Thymus (tissue), 11 donors: ENCODE measurements around the gene GPR146. TPM values are rescaled to one million over a fixed set of nuclear protein-coding genes. Genes with fewer than 3 reads are reported as not detected.

ENCODE experiments used
- DNase-seq, 9 donors: peaks; one replicate each; pipeline ENCODE4 v3.0.0-alpha.2; 2013; ENCODE audit warnings: low spot score in 9 of 9, low read depth in 6 of 9, missing footprints in 1 of 9
- H3K27ac ChIP-seq, 2 donors: one replicate each; pipeline ENCODE4 v1.5.1; 2013; ENCODE audit warnings: control low read depth in 1 of 2, low read depth in 1 of 2, low read length in 1 of 2, mild to moderate bottlenecking in 1 of 2, moderate library complexity in 1 of 2
- H3K27me3 ChIP-seq, 2 donors: one replicate each; pipeline ENCODE4 v1.5.1; 2013; ENCODE audit warnings: low read length in 1 of 2; ENCODE audit not compliant: control insufficient read depth in 2 of 2, insufficient read depth in 1 of 2
- H3K36me3 ChIP-seq, 2 donors: one replicate each; pipeline ENCODE4 v1.5.1; 2013; ENCODE audit warnings: low read length in 1 of 2, mild to moderate bottlenecking in 1 of 2, moderate library complexity in 1 of 2; ENCODE audit not compliant: control insufficient read depth in 2 of 2, insufficient read depth in 2 of 2
- H3K4me1 ChIP-seq, 2 donors: one replicate each; pipeline ENCODE4 v1.5.1; 2013; ENCODE audit warnings: low read length in 2 of 2; ENCODE audit not compliant: control insufficient read depth in 2 of 2, insufficient read depth in 2 of 2
- H3K4me3 ChIP-seq, 2 donors: one replicate each; pipeline ENCODE4 v1.5.1; 2013; ENCODE audit warnings: low read length in 2 of 2, control low read depth in 1 of 2, mild to moderate bottlenecking in 1 of 2
- H3K9me3 ChIP-seq, 2 donors: one replicate each; pipeline ENCODE4 v1.5.1; 2013; ENCODE audit warnings: low read length in 1 of 2, mild to moderate bottlenecking in 1 of 2; ENCODE audit not compliant: control insufficient read depth in 2 of 2, insufficient read depth in 1 of 2
- WGBS: extraction: QIAGEN DNeasy Blood & Tissue Kit; methylation state at CpG from one replicate; pipeline ENCODE4 v1.1.7; 2013; 5-methylcytosine and 5-hydroxymethylcytosine counted together
- polyA plus RNA-seq: library from polyadenylated mRNA; stranded (reverse); fragments of 200-250 nt; gene quantifications from one replicate; pipeline ENCODE4 v1.2.3, GENCODE V29; 2013
- total RNA-seq: library from RNA; stranded (reverse); fragments of 120-200 nt; gene quantifications from one replicate; pipeline ENCODE4 v1.2.4, GENCODE V29; 2013
- donor health status: healthy.

GPR146 gene
- total and polyA plus RNA-seq, 2 donors = 2.7 to 12.6 TPM

- H3K4me3 ChIP-seq = no peak overlapping the region
- H3K9me3 ChIP-seq = no peaks in the 10 kb centered on the region
- peaks cover 8 to 19% of the 10 kb centered on the region in 2 donors for H3K4me1 ChIP-seq
- H3K27me3 ChIP-seq = peaks cover 2% of the 10 kb centered on the region in 2 donors
- H3K27ac ChIP-seq = no peak overlapping the region
- H3K36me3 ChIP-seq = no peaks in the 10 kb centered on the region
- 91% methylated on average over 28 of the region's 28 CpGs for WGBS
- DNase-seq = no peak
These were observed 46.6 kb downstream of the GPR146 start for GRCh38 chr7:1090686-1091643.

- 98% methylated on average over 18 of the region's 18 CpGs for WGBS
- H3K27me3 ChIP-seq = peaks cover 2% of the 10 kb centered on the region in 2 donors
- no peak for DNase-seq
- no peaks in the 10 kb centered on the region for H3K9me3 ChIP-seq
- peaks cover 5 to 20% of the 10 kb centered on the region in 2 donors for H3K4me1 ChIP-seq
- no peaks in the 10 kb centered on the region for H3K36me3 ChIP-seq
- no peak overlapping the region for H3K27ac ChIP-seq
- H3K4me3 ChIP-seq = no peak overlapping the region
These were observed 47.3 kb downstream of the GPR146 start for GRCh38 chr7:1091644-1092027.

GRCh38 chr7:1092161-1092632 lies 47.9 kb downstream of the GPR146 start:
- no peak overlapping the region for H3K27ac ChIP-seq
- H3K36me3 ChIP-seq = no peaks in the 10 kb centered on the region
- H3K27me3 ChIP-seq = peaks cover 2% of the 10 kb centered on the region in 2 donors
- no peak for DNase-seq
- no peaks in the 10 kb centered on the region for H3K9me3 ChIP-seq
- WGBS = 99% methylated on average over 40 of the region's 40 CpGs
- no peak overlapping the region for H3K4me3 ChIP-seq
- peaks cover 0 to 17% of the 10 kb centered on the region in 2 donors for H3K4me1 ChIP-seq

- H3K9me3 ChIP-seq = no peaks in the 10 kb centered on the region
- H3K36me3 ChIP-seq = no peaks in the 10 kb centered on the region
- WGBS = 96% methylated on average over 40 of the region's 40 CpGs
- peaks cover 0 to 12% of the 10 kb centered on the region in 2 donors for H3K4me1 ChIP-seq
- peaks cover under 1 to 2% of the 10 kb centered on the region in 2 donors for H3K27me3 ChIP-seq
- DNase-seq = no peak
- H3K27ac ChIP-seq = no peak overlapping the region
- no peak overlapping the region for H3K4me3 ChIP-seq
These were observed 48.6 kb downstream of the GPR146 start for GRCh38 chr7:1092806-1093501.

GRCh38 chr7:1093502-1093843 lies 49.1 kb downstream of the GPR146 start:
- no peak overlapping the region for H3K27ac ChIP-seq
- no peaks in the 10 kb centered on the region for H3K36me3 ChIP-seq
- peaks cover 0 to 10% of the 10 kb centered on the region in 2 donors for H3K4me1 ChIP-seq
- peaks cover 0 to 1% of the 10 kb centered on the region in 2 donors for H3K9me3 ChIP-seq
- H3K27me3 ChIP-seq = peaks cover 0 to 2% of the 10 kb centered on the region in 2 donors
- WGBS = 94% methylated on average over 14 of the region's 14 CpGs
- DNase-seq = no peak
- H3K4me3 ChIP-seq = no peak overlapping the region

GRCh38 chr7:1093916-1094508 lies 49.7 kb downstream of the GPR146 start:
- H3K27ac ChIP-seq = no peak overlapping the region
- no peak overlapping the region for H3K4me3 ChIP-seq
- peaks cover 0 to 10% of the 10 kb centered on the region in 2 donors for H3K4me1 ChIP-seq
- no peaks in the 10 kb centered on the region for H3K27me3 ChIP-seq
- peaks cover 0 to 1% of the 10 kb centered on the region in 2 donors for H3K9me3 ChIP-seq
- DNase-seq = no peak
- H3K36me3 ChIP-seq = no peaks in the 10 kb centered on the region
- 97% methylated on average over 20 of the region's 20 CpGs for WGBS

GRCh38 chr7:1094870-1095269 lies 50.5 kb downstream of the GPR146 start:
- no peaks in the 10 kb centered on the region for H3K27me3 ChIP-seq
- no peak overlapping the region for H3K27ac ChIP-seq
- H3K4me3 ChIP-seq = no peak overlapping the region
- no peaks in the 10 kb centered on the region for H3K36me3 ChIP-seq
- no peak for DNase-seq
- peaks cover 0 to 1% of the 10 kb centered on the region in 2 donors for H3K9me3 ChIP-seq
- WGBS = 97% methylated on average over 14 of the region's 14 CpGs
- H3K4me1 ChIP-seq = peaks cover 0 to 10% of the 10 kb centered on the region in 2 donors

GRCh38 chr7:1095621-1096155 lies 51.3 kb downstream of the GPR146 start:
- H3K36me3 ChIP-seq = no peaks in the 10 kb centered on the region
- H3K9me3 ChIP-seq = peaks cover 0 to 1% of the 10 kb centered on the region in 2 donors
- 94% methylated on average over 23 of the region's 23 CpGs for WGBS
- H3K4me3 ChIP-seq = no peak overlapping the region
- no peaks in the 10 kb centered on the region for H3K27me3 ChIP-seq
- no peak for DNase-seq
- H3K4me1 ChIP-seq = peaks cover 0 to 16% of the 10 kb centered on the region in 2 donors
- H3K27ac ChIP-seq = no peak overlapping the region
